AG04450 (cell line): Measurements from ENCODE around the gene MYO5A. TPM values are rescaled to one million over a fixed set of nuclear protein-coding genes. Genes with fewer than 3 reads are reported as not detected.

Source experiments
- CTCF ChIA-PET: fragments of 300-600, 350-600 bp; formaldehyde crosslinking; extraction: SDS; loops from one replicate; lab custom pipeline; 2022; ENCODE audit warnings: antibody characterized with exemption, inconsistent platforms; lab: Charles Lee
- POLR2A ChIA-PET: fragments of 350-600 bp; formaldehyde crosslinking; extraction: SDS; loops from one replicate; lab custom pipeline; 2021; ENCODE audit warnings: antibody characterized with exemption, inconsistent platforms; lab: Yijun Ruan, JAX
- DNase-seq: peaks from one replicate; pipeline ENCODE4 v3.0.0-alpha.2; 2011; ENCODE audit warnings: low read depth, low spot score
- H3K27ac ChIP-seq: one replicate; pipeline ENCODE4 v1.5.1; 2012; ENCODE audit warnings: low read depth, low read length, control low read depth
- H3K27me3 ChIP-seq: one replicate; pipeline ENCODE4 v1.6.0; 2012; ENCODE audit warnings: low read length; ENCODE audit not compliant: control insufficient read depth, insufficient read depth
- H3K4me3 ChIP-seq: 2 replicates; pipeline ENCODE4 v1.5.1; 2011; ENCODE audit warnings: mild to moderate bottlenecking, low read depth, low read length, control low read depth
- H3K9me3 ChIP-seq: 2 replicates; pipeline ENCODE4 v1.5.1; 2012; ENCODE audit warnings: low read length; ENCODE audit not compliant: control insufficient read depth, insufficient read depth
- CTCF ChIP-seq: IDR thresholded peaks from 2 replicates; pipeline ENCODE4 v1.5.1; 2011; ENCODE audit warnings: low read depth, low read length, control low read depth, inconsistent platforms
- polyA plus RNA-seq: library from polyadenylated mRNA; depleted of rRNA; stranded (reverse); fragments of >200 nt; gene quantifications from 2 replicates; pipeline ENCODE4 v1.2.3, GENCODE V29; 2011

Gene MYO5A
- polyA plus RNA-seq, 1 experiment: 37.2 TPM

GRCh38 chr15:52436981-52437380 lies 91.7 kb downstream of the MYO5A start:
- TF ChIP-seq CTCF: no peak
- no peak for DNase-seq
- ChIA-PET POLR2A (no interaction called here), CTCF (no interaction called here)
- Histone ChIP-seq H3K27me3 (no peaks in the 10 kb centered on the region), H3K27ac (no peak overlapping the region), H3K9me3 (no peaks in the 10 kb centered on the region), H3K4me3 (no peak overlapping the region)

GRCh38 chr15:52434885-52435284 lies 93.8 kb downstream of the MYO5A start:
- TF ChIP-seq CTCF: no peak
- Histone ChIP-seq H3K4me3 (no peak overlapping the region), H3K27me3 (no peaks in the 10 kb centered on the region), H3K27ac (no peak overlapping the region), H3K9me3 (no peaks in the 10 kb centered on the region)
- POLR2A ChIA-PET: no interaction called here
- no peak for DNase-seq
- CTCF ChIA-PET: no interaction called here

- TF ChIP-seq CTCF: no peak
- Histone ChIP-seq H3K27ac (no peak overlapping the region), H3K9me3 (no peaks in the 10 kb centered on the region), H3K4me3 (no peak overlapping the region), H3K27me3 (no peaks in the 10 kb centered on the region)
- POLR2A ChIA-PET: no interaction called here
- no peak for DNase-seq
- CTCF ChIA-PET: no interaction called here
These were observed 100.4 kb downstream of the MYO5A start for GRCh38 chr15:52428297-52428696.

- peak; percentile 30 for DNase-seq
- no peaks in the 10 kb centered on the region for H3K9me3 ChIP-seq
- CTCF ChIA-PET: no interaction called here
These were observed 100.9 kb downstream of the MYO5A start for GRCh38 chr15:52427804-52428203.

More at GRCh38 chr15:52427804-52428203, 100.9 kb downstream of the MYO5A start:
- Histone ChIP-seq H3K27me3 (no peaks in the 10 kb centered on the region), H3K4me3 (no peak overlapping the region), H3K27ac (no peak overlapping the region)
- no peak for TF ChIP-seq CTCF
- POLR2A ChIA-PET: interaction anchor here (0.6 kb wide), 1 partner anchor 296 kb away, joined by 3 read pairs; no protein-coding TSS in a partner anchor
